ENCODE data around the gene ATP6V1A.
"Not testable (repeated sequence)": the region's sequence is repeated elsewhere in the genome, so short reads cannot be mapped to it uniquely, and the experiment has no call there.

The ATP6V1A gene

DNA sequence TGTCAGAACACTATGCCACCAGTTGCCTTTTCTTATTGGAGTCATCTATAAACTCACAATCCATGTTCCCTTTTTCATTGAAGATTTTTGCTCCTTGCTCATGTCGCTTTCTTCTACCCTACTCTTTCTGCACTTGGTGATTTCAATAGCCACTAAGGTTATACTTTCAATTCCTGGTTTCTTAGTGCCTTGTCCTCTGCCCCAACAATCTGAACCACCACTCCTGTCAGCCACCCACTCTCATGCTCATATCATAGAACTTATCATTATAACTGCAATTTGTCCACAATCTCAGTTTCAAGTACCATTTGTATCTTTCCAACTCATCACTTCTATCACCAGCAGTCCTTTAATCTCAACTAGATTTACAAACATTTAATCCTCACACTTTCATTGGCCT, 81.8 kb downstream of the ATP6V1A start:
- no peak for DNase-seq (ENCODE audit: low spot score)

DNA sequence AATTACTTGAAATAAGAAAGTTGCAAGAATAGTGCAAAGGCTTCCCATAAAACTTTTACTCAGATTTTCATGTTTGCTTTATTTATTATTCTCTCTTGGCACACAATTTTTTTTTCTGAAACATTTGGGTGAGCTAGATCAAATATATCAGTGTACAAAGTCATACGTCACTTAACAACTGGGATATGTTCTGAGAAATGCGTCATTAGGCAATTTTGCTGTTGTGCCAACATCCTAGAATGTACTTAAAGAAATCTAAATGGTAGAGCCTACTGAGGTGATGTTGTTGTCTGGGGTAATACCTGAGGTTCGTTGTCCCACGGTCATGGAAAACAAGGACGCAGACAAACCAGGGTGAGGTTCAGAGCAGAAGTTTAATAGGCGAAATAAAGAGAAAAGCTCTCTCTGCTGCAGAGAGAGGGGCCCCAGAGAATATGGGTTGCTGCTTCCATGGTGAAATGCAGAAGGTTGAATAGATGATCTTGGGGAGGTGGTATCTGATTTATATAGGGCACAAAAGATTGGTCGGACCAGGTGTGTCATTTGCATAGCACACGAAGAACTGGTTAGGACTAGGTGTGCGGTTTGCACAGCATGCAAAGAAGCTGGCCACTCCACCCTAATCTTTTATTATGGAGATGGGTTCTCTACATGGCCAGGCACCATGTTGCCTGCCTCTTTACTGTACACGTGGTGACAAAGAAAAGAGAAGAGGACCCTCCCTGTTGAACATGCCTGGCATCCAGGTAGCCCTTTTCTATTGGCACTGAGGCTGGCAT, 82.9 kb downstream of the ATP6V1A start:
- no peak for DNase-seq (ENCODE audit: low spot score)

DNA sequence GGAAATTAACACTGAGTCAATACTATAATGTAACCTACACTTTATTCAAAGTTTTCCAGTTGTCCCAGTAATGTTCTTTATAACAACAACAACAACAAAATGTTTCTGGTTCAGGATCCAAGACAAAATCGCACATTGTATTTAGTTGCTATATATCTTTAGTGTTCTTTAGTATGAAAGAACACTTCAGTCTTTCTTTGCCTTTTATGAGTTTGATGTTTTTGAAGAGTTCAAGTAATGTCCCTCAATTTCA, 84.2 kb downstream of the ATP6V1A start:
- no peak for DNase-seq (ENCODE audit: low spot score)

DNA sequence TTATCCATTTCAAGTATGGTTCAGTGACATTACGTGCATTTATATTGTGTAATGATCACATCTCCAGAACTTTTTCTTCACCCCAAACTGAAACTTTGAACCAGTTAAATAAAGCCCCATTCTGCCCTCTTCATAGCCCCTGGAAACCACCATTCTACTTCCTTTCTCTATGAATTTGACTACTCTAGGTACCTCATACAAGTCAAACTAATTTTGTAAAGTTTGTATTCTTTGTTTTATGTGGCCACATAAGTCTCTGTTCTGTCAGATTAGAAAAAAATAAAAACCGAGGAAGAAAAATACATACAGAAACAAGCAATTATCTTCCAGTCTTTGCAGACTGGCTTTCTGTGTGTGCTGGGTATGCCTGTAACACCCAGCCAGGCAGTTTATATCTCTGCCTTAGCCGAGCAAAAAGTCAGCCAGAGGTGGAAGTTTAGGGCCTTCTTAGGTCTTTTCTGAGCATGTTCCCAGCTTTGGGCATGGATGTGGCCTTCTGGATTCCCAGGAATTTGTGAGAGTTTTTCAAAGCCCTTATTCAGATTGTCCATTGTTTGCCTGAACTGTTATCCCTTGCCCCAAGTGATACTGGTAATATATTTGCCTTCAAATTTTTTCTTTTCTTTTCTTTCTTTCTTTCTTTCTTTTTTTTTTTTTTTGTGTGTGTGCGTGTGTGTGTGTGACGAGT, 85.8 kb downstream of the ATP6V1A start:
- DNase-seq (ENCODE audit: low spot score), result no peak

DNA sequence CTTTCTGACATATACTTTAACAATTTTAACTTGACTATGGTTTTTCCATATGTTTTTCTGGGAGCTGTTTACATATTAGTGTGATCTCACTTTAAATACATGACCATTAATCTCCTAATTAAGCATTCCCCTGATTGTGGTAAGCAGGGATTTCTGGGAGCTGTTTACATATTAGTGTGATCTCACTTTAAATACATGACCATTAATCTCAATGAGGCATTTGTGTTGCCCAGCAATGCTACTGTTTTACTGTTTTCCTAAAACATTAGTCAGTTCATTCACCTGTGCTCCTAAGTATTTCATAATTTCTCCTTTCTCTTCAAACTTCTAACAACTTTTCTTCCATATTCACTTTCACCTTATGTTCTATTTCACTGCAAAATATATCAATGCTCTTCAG, 88.1 kb downstream of the ATP6V1A start:
- DNase-seq (ENCODE audit: low spot score), result no peak

DNA sequence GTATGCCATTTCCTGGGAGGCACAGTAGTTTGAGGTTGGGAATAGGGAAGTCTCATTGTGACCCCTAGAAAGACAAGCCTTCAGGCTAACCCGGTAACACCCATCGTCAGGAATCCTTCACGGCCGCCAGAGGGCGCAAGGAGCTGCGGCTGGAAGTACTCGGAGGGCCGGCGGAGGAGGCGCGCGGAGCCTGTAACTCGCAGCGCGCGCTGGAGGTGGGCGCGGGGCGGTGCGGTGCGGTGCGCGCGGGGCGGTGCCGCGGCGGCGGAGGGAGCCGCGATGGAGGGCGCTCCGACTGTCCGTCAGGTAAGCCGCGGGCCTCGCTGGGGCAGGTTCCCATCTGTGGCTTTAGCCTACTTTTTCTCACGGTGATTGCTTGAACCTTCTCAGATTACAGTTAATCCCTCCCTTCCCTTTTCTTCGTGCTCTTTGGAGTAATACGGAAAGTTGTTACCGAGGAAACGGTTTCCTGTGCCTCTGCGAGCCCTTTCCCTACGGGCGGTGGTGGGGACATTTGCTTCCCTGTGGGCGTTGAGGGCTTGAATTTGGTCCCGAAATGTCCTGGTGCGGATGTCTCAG, 91.9 kb downstream of the ATP6V1A start, which contains the start of gene GRAMD1C:
GRAMD1C (plus strand) TSS at position 158 of the 579 bp plus-strand sequence; CDS start at position 280, 122 bp downstream.
- DNase-seq (ENCODE audit: low spot score), result peak; percentile 85

DNA sequence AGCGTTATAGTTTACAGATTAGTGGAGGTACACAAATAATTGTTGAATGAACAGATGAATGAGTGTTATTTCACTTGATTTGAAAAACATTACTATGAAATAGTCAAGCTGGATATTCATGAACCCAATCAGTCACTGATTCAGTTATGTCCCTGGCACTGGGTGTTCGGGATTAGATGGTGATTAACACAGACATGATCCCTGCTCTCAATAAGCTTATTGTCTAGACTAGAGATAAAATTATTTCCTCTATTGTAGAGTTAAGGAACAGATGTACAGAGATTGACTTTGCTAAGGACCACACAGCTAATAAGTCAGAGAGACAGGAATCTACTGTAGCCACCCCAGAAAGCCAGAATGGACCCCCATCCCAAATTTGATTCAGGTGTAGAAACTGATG, 92.7 kb downstream of the ATP6V1A start:
- DNase-seq (ENCODE audit: low spot score), result no peak

DNA sequence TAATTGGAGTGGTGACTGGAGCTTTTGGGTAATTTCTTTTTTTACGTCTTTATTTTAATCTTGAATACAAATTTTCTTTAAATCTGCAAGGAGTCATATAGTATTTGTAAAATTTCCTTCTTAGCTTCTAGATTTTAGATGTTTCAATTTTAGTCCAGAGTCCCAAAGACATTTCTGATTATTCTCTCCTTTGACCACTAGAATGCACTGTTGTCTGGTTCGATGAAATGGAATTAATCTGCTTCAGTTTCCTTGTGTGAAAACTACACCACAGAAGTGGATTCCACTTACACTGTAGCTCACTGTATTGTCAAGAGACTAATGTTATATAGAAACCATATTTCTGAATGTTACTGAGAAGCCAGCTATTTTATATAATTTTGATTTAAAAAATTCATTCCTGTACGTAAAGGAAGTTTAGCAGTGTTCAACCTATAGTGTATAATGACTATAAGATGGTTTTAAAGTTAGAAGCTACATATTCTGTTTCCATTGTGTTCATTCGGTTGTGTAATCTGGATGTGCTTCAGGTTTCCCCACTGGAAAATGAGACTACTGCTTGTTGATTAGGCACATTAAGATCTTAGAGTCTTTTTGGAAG, 97.9 kb downstream of the ATP6V1A start:
- peak; percentile 12 for DNase-seq (ENCODE audit: low spot score)

DNA sequence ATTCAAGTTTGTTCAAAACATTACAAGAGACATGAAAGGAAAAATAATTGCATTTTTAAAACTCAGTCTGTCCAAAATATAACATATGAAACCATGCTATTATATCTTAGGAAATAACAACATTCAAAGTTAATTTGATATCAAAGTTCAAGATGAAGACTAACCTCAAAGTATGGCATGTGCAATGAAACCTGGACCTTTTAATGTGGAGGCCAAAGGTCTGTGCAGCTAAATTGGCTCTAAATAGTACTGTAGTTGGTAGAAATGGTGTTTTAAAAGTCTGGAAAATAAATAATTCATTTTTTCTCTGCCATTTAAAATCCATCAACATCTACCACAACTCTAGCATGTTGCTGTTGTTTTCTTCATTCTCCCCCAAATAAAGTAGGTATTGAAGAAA, 100.4 kb downstream of the ATP6V1A start:
- DNase-seq (ENCODE audit: low spot score), result no peak

DNA sequence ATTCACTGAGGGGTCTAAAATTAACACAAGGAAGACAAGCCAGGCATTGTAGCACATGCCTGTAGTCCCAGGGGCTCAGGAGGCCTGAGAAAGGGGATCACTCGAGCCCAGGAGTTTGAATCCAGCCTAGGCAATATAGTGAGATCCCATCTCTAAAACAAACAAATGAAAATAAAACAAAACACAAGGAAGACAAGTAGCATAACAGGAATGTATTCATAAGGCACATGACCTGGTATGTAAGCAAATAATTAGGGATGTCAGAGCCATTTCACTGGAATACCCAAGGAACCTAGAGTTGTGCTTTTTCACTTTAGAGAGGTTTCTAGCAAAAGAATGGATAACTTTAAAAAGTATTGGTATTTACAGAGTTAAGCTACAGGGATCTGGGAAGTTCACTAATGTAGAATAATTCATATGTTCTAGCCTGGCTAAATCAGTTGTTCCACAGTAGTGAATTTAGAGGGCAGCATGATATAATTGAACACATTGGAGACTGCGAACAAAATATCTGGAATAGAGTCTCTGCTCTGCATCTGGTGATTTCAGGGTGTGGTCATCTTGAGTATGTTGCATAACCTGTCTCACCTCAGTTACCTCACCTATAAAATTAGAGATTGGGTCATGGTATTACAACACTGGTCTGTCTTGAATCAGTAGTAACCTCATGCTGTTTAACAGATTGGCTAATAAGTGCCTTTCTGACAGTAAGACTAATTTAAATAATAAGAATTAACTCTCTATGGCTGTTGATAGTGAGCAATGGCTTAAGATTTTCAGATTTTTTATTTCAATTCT, 101.0 kb downstream of the ATP6V1A start:
- no peak for DNase-seq (ENCODE audit: low spot score)

DNA sequence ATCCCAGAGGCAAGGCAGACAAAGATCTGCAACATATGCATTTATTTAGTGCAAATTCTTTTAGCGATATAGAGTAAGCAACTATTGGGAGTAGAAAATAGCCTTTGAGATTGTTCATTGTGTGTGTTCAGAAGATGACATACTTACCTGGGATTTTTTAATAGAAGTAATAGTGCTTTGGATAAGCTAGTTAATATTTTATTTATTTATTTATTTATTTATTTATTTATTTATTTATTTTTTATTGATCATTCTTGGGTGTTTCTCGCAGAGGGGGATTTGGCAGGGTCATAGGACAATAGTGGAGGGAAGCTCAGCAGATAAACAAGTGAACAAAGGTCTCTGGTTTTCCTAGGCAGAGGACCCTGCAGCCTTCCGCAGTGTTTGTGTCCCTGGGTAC, 102.2 kb downstream of the ATP6V1A start:
- not testable (repeated sequence) for DNase-seq (ENCODE audit: low spot score)

DNA sequence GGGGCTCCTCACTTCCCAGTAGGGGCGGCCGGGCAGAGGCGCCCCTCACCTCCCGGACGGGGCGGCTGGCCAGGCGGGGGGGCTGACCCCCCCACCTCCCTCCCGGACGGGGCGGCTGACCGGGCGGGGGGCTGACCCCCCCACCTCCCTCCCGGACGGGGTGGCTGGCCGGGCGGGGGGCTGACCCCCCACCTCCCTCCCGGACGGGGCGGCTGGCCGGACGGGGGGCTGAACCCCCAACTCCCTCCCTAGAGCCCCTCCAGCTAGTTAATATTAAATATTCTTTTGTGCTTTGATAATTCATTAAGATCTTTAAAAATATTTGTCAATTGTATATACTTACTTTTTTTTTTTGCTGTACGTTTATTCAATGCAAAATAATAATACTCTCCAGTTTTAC, 103.0 kb downstream of the ATP6V1A start:
- not testable (repeated sequence) for DNase-seq (ENCODE audit: low spot score)

DNA sequence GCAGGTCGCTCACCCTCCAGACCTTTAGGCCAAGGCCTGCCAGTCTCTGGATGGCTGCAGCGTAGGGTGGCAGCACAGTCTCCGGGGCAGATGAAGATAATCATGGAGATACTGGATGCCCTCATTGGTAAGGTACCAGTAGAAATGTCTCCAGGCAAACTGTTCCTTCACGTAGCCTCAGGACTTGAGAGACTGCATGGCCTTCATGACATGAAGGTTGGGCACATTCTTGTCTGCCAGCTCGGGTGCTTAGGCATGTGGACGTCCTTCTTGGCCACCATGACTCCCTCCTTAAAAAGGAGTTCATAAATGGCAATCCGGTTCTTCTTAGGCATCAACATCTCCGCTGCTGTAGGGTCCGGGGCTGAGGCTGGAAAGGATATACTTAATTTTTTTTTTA, 103.6 kb downstream of the ATP6V1A start:
- not testable (repeated sequence) for DNase-seq (ENCODE audit: low spot score)

DNA sequence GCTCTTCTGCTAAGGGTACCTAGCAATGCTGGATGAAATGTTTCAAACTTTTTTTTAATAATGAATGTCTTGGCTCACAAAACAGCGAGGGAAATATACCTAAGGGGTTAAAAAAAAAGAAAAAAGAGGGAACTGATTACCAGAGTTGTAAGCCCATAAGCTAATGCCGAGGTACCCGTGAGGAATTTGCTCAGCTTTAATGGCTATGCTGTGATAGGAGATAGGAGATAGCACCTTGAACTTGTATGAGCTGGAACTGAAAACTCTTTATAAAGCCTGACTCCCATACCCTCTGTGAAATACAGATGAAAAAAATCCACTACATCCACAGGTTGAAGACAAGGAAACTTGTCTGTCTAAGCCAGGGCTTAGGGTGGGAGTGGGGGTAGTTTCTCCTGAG, 105.7 kb downstream of the ATP6V1A start:
- no peak for DNase-seq (ENCODE audit: low spot score)
